Lower lobe of right lung (tissue), 2 donors: Measurements from ENCODE around the gene FUS. TPM values are rescaled to one million over a fixed set of nuclear protein-coding genes. Genes with fewer than 3 reads are reported as not detected.
A peak's percentile ranks its signal among the peaks of the same experiment; 100 is the strongest.

Experiments used
- ATAC-seq, 2 donors: fragments of 200-7000 bp; cut with Tn5 transposase; one replicate each; pipeline ENCODE4 v1.9.1; 2020 to 2022; ENCODE audit warnings: mild to moderate bottlenecking in 2 of 2, moderate library complexity in 2 of 2
- DNase-seq: peaks from one replicate; pipeline ENCODE4 v3.0.0-alpha.2; 2020
- H3K27ac ChIP-seq: fragments of 200-600 bp; one replicate; pipeline ENCODE4 v1.8.0; 2022
- H3K27me3 ChIP-seq: fragments of 200-600 bp; one replicate; pipeline ENCODE4 v1.8.0; 2022; ENCODE audit warnings: low read depth
- H3K36me3 ChIP-seq: fragments of 200-600 bp; one replicate; pipeline ENCODE4 v1.8.0; 2022; ENCODE audit warnings: mild to moderate bottlenecking
- H3K4me1 ChIP-seq: fragments of 200-600 bp; one replicate; pipeline ENCODE4 v1.8.0; 2022
- H3K4me3 ChIP-seq: fragments of 200-600 bp; one replicate; pipeline ENCODE4 v1.8.0; 2022; ENCODE audit warnings: mild to moderate bottlenecking
- H3K9me3 ChIP-seq: fragments of 200-600 bp; one replicate; pipeline ENCODE4 v1.8.0; 2022
- intact Hi-C: fragments of 100-400 bp; cut with DNase I; formaldehyde crosslinking; loops from one replicate; pipeline ENCODE4 v1.11.0; 2022
- total RNA-seq: library from RNA; stranded (reverse); fragmentation: NEBNext Ultra II Directional; extraction: Animal tissue kit (Norgen Biotek cat#: 25700); gene quantifications from one replicate; pipeline ENCODE4 v1.2.1, GENCODE V29; 2021
- TF ChIP-seq, protein P1 (sequence below): fragments of 200-600 bp; IDR thresholded peaks from one replicate; pipeline ENCODE4 v1.8.0; 2022; ENCODE audit warnings: antibody characterized with exemption, mild to moderate bottlenecking
- donor health status: DM: no; HTN: yes; CAD: no; lungs with severe emphysema.

FUS gene
- total RNA-seq, 1 donor from 2014 or later = 179 TPM

DNA sequence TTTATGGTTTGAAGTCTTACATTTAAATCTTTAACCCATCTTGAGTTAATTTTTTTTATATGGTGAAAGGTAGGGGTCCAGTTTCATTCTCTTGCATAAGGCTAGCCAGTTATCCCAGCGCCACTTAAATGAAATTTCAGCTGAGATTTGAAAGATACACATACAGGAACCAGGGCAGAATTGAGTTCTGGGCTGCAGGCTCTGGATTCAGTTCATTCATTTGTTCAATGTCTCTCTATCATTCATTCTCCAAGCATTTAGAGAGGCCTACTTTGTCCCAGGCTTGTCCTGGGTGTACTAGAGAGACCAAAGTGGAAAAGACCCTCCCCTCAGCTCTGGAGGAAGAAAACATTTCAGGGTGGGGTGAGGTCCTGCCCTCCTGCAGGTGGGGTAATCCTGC, 33.4 kb downstream of the FUS start:
- no peak overlapping the region for H3K27ac ChIP-seq
- ATAC-seq (no peak), DNase-seq (no peak)
- intact Hi-C loops = no loop called here
- TF ChIP-seq, protein P1, sequence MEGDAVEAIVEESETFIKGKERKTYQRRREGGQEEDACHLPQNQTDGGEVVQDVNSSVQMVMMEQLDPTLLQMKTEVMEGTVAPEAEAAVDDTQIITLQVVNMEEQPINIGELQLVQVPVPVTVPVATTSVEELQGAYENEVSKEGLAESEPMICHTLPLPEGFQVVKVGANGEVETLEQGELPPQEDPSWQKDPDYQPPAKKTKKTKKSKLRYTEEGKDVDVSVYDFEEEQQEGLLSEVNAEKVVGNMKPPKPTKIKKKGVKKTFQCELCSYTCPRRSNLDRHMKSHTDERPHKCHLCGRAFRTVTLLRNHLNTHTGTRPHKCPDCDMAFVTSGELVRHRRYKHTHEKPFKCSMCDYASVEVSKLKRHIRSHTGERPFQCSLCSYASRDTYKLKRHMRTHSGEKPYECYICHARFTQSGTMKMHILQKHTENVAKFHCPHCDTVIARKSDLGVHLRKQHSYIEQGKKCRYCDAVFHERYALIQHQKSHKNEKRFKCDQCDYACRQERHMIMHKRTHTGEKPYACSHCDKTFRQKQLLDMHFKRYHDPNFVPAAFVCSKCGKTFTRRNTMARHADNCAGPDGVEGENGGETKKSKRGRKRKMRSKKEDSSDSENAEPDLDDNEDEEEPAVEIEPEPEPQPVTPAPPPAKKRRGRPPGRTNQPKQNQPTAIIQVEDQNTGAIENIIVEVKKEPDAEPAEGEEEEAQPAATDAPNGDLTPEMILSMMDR = no peak
- no peaks in the 10 kb centered on the region for H3K36me3 ChIP-seq
- peaks cover 28% of the 10 kb centered on the region for H3K4me1 ChIP-seq
- no peaks in the 10 kb centered on the region for H3K9me3 ChIP-seq
- peaks cover 40% of the 10 kb centered on the region for H3K27me3 ChIP-seq
- no peak overlapping the region for H3K4me3 ChIP-seq

DNA sequence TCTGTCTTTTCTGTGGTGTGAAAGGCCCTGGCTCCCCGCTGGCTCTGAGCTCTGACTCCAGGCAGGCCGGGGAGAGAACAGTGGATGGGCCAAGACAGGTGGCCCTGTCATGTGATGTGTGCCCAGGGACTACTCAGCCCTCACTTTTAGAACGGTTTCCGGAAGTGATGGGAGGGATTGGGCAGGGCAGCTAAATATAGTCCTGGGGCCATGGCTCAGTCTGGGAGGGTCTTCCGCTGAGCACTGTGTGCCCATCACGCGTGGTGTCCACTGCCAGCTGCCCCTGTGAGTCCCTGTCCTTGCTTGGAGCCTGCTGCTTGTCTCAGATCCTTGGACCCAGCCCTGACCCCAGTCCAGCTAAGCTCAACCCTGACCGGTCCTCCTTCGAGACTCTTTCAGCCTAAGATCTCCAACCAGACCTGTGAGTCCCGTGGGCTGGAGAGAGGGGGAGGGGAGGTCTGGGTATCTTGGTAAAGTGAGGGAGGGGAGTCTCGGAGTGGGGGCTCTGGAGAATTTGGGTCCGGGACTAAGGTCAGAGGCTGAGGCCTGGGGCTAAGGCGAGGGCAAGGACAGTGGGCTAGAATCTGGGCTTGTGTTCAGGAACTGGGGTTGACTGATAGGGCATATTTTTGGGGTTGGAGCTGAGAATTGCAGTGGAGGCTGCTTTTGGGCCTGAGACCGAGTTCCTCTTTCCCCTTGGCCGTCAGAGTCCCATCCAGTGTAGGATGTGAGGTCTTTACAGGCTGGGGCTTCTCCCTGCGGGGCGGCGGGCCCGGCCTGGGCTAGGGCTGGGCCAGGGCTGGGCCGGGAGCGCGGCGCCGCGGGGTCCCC, 34.2 kb downstream of the FUS start, which contains the start of gene TRIM72:
Gene TRIM72 (plus strand): TSS at position 243 of the 831 bp plus-strand sequence. CDS start 620 bp downstream, outside the sequence.
- H3K27me3 ChIP-seq = peaks cover 42% of the 10 kb centered on the region
- DNase-seq = no peak
- intact Hi-C loops = no loop called here
- TF ChIP-seq, protein P1 = no peak
- H3K4me1 ChIP-seq = peaks cover 28% of the 10 kb centered on the region
- H3K4me3 ChIP-seq = peak within 1 kb of the TSS; percentile 64
- H3K27ac ChIP-seq = no peak within 1 kb of the TSS
- ATAC-seq = no peak
- no peaks in the 10 kb centered on the region for H3K9me3 ChIP-seq
- H3K36me3 ChIP-seq = no peaks in the 10 kb centered on the region

DNA sequence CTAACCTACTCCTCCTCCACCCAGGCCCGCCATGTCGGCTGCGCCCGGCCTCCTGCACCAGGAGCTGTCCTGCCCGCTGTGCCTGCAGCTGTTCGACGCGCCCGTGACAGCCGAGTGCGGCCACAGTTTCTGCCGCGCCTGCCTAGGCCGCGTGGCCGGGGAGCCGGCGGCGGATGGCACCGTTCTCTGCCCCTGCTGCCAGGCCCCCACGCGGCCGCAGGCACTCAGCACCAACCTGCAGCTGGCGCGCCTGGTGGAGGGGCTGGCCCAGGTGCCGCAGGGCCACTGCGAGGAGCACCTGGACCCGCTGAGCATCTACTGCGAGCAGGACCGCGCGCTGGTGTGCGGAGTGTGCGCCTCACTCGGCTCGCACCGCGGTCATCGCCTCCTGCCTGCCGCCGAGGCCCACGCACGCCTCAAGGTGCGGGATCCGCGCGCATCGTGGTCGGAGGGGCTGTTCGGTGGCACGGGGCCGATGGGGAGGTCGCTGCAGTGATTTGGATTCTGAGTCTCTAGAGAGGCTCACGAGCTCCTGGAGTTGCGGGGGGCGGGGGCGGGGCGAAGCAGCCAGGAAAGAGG, 34.9 kb downstream of the FUS start:
- H3K36me3 ChIP-seq = no peaks in the 10 kb centered on the region
- H3K27me3 ChIP-seq = peaks cover 48% of the 10 kb centered on the region
- DNase-seq = peak; percentile 53
- peak; percentile 36 to 47 for ATAC-seq
- H3K9me3 ChIP-seq = no peaks in the 10 kb centered on the region
- H3K4me1 ChIP-seq = peaks cover 28% of the 10 kb centered on the region
- intact Hi-C loops = no loop called here
- TF ChIP-seq, protein P1 = no peak
- H3K4me3 ChIP-seq = peak overlapping the region; percentile 64
- no peak overlapping the region for H3K27ac ChIP-seq

DNA sequence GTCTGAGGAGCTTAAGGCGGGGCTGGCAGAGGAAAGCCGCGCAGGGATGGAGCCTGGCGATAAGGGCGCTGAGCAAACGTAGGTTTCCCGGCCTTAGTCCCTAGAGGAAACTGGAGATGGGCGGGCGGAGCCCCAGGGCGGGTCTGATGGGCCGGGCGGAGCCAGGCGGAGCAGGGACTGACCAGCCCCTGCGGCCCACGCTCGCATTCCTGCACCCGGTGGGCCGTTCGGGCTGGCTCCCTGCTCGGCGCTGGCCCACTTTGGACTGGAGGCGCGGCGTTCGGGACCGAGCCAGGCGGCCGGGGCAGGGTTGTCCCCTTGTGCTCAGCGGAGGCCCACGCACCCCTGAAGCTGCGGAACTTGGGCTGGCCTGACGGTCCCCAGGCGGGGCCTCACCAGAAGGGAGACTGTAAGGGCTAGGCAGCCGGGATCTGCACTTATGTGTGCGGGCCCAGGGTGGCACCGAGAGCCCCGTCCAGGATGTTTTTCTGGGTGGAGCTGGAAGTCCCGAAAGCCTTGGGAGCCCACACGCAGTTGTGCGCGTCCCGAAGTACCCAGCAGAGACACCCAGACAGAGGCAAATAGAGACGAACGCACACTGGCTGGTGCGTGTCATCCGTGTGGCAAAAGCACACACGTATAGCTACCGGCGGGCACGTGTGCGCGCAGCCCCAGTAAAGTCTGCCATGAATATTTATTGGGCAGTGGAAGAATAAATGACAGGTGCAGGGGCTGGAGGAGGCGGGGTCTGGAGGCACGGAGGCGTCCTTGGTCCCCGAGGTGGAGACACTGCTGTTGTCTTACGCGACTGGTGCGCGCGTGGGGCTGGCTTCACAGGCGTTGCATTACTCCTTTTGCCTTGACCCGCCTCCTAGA, 35.6 kb downstream of the FUS start:
- peak; percentile 79 for DNase-seq
- Histone ChIP-seq H3K9me3 (no peaks in the 10 kb centered on the region), H3K36me3 (no peaks in the 10 kb centered on the region), H3K27me3 (peaks cover 49% of the 10 kb centered on the region), H3K27ac (no peak overlapping the region), H3K4me3 (peak overlapping the region; percentile 64), H3K4me1 (peaks cover 28% of the 10 kb centered on the region)
- TF ChIP-seq, protein P1 = no peak
- ATAC-seq = peak; percentile 90 to 93
- intact Hi-C loops = no loop called here

DNA sequence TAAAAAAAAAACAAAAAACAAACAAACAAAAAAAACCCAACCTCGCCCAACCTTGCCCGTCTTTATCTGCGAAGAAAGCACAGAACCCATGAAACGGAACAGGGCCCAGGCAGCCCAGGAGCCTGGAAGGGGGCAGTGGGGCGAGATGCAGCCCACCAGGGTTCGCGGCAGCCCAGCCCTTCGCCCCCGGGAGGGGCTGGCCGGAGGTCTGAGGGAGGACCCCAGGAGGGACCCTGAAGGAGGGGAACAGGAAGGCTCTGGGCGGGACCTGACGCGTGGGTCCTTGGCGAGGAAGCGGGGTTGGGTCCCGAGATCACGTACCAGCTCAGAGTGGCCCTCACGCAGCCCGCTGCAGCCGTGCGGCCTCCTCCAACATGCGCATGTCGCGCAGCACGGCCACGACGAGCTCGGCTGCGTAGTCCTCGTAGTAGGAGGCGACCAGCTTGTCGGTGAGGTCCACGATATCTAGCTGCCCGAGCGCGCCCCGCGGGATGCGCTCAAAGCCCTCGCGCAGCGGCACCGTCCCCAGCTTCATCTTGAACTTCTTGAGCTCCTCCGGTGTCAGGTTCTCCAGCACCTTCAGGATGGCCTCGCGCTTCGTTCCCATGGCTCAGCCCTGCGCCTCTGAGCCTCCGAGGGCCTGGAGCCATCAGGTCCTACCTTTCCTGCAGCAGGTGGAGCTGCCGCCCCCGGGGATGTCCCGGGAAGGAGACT, 36.6 kb downstream of the FUS start, which contains the start of gene PYDC1:
Gene PYDC1 (minus strand): TSS at position 714 of the 714 bp plus-strand sequence. CDS start 107 bp downstream, at position 607.
- Histone ChIP-seq H3K36me3 (no peaks in the 10 kb centered on the region), H3K27ac (no peak within 1 kb of the TSS), H3K27me3 (peaks cover 53% of the 10 kb centered on the region), H3K4me1 (peaks cover 28% of the 10 kb centered on the region), H3K9me3 (no peaks in the 10 kb centered on the region), H3K4me3 (peak within 1 kb of the TSS; percentile 64)
- TF ChIP-seq, protein P1 = no peak
- DNase-seq (peak; percentile 62), ATAC-seq (peak; percentile 9 to 33)
- intact Hi-C loops = no loop called here
